A549 (cell line): ENCODE data around the gene FXYD2. TPM values are rescaled to one million over a fixed set of nuclear protein-coding genes. Genes with fewer than 3 reads are reported as not detected.

Source experiments
- ATAC-seq, 2 experiments: fragments of 200-7000 bp in 1 of 2; fragments of >200 bp in 1 of 2; cut with Nextera tagmentation in 1 of 2; cut with Tn5 transposase in 1 of 2; 3 replicates each; pipeline versions ENCODE4 v1.8.0 to v1.9.1; 2018 to 2020; ENCODE audit warnings: mild to moderate bottlenecking in 1 of 2, moderate library complexity in 1 of 2
- CTCF ChIA-PET: fragments of 300-600 bp; sonication (Branson Sonifier 250); formaldehyde crosslinking; extraction: SDS; loops from one replicate; lab custom pipeline; 2021; ENCODE audit warnings: antibody characterized with exemption, inconsistent platforms; lab: Yijun Ruan, JAX
- POLR2A ChIA-PET: fragments of 350-600 bp; formaldehyde crosslinking; extraction: SDS; loops from one replicate; lab custom pipeline; 2021; ENCODE audit warnings: antibody characterized with exemption, inconsistent platforms; lab: Yijun Ruan, JAX
- DNase-seq, 2 experiments: peaks; one replicate each; pipeline versions ENCODE4 v3.0.0 to v3.0.0-alpha.2; 2011 to 2016; ENCODE audit warnings: low read depth in 1 of 2, low spot score in 1 of 2
- FAIRE-seq: peaks from 2 replicates; lab custom pipeline; 2011; peaks lifted over from hg19 to GRCh38; lab: Jason Lieb, UNC
- H3K27ac ChIP-seq, 2 experiments: fragments of >200 bp; sonication (Bioruptor Twin); formaldehyde crosslinking; 3 replicates each; pipeline ENCODE4 v1.5.1; 2016 to 2017
- H3K4me1 ChIP-seq: fragments of >200 bp; sonication (Bioruptor Twin); formaldehyde crosslinking; 3 replicates; pipeline ENCODE4 v1.6.1; 2016
- H3K4me2 ChIP-seq: fragments of >200 bp; sonication (Bioruptor Twin); formaldehyde crosslinking; 3 replicates; pipeline ENCODE4 v1.6.1; 2016
- H3K4me3 ChIP-seq: fragments of >200 bp; sonication (Bioruptor Twin); formaldehyde crosslinking; 3 replicates; pipeline ENCODE4 v1.5.1; 2016
- H3K9me3 ChIP-seq: fragments of >200 bp; sonication (Bioruptor Twin); formaldehyde crosslinking; 3 replicates; pipeline ENCODE4 v1.6.1; 2016
- BCL3 ChIP-seq: fragments of >200 bp; sonication (Bioruptor Twin); formaldehyde crosslinking; IDR thresholded peaks from 3 replicates; pipeline ENCODE4 v1.6.1; 2016
- CHD2 ChIP-seq: fragments of 150-350 bp; IDR thresholded peaks from 2 replicates; pipeline ENCODE4 v1.6.1; 2014; ENCODE audit warnings: low read length; ENCODE audit not compliant: partially characterized antibody
- E2F6 ChIP-seq: IDR thresholded peaks from 2 replicates; pipeline ENCODE4 v1.6.1; 2012; ENCODE audit warnings: low read depth, borderline replicate concordance
- EHMT2 ChIP-seq: fragments of 200-600 bp; sonication (generic); IDR thresholded peaks from 2 replicates; pipeline ENCODE4 v1.6.1; 2016; ENCODE audit warnings: antibody characterized with exemption, low read depth, mild to moderate bottlenecking, moderate library complexity
- EP300 ChIP-seq, 2 experiments: fragments of >200 bp; sonication (Bioruptor Twin); formaldehyde crosslinking; IDR thresholded peaks; 2 replicates in 1 of 2; 3 replicates in 1 of 2; pipeline ENCODE4 v1.6.1; 2016 to 2017
- ESRRA ChIP-seq: fragments of 150-350 bp; IDR thresholded peaks from 2 replicates; pipeline ENCODE4 v1.6.1; 2014; ENCODE audit warnings: mild to moderate bottlenecking, low read length, borderline replicate concordance
- FOSL2 ChIP-seq, 2 experiments: fragments of 450-650 bp in 1 of 2; fragments of >200 bp in 1 of 2; sonication (Bioruptor Twin) in 1 of 2; formaldehyde crosslinking; IDR thresholded peaks; 2 replicates each; pipeline versions ENCODE4 v1.5.0 to v1.6.1; 2016 to 2020; ENCODE audit warnings: mild to moderate bottlenecking in 1 of 2, moderate library complexity in 1 of 2
- GATA3 ChIP-seq: IDR thresholded peaks from 2 replicates; pipeline ENCODE4 v1.6.1; 2012; ENCODE audit warnings: borderline replicate concordance
- HDAC2 ChIP-seq: fragments of 200-600 bp; sonication (generic); IDR thresholded peaks from 2 replicates; pipeline ENCODE4 v1.6.1; 2016
- HES2 ChIP-seq: fragments of >200 bp; sonication (Bioruptor Twin); formaldehyde crosslinking; IDR thresholded peaks from 2 replicates; pipeline ENCODE4 v1.6.1; 2016
- HMGXB4 ChIP-seq: fragments of 250-450 bp; sonication (Bioruptor Pico); IDR thresholded peaks from 2 replicates; pipeline ENCODE4 v1.5.0; 2021; ENCODE audit warnings: mild to moderate bottlenecking, moderate library complexity, borderline replicate concordance
- HOXA7 ChIP-seq: fragments of 250-450 bp; sonication (Bioruptor Pico); IDR thresholded peaks from 2 replicates; pipeline ENCODE4 v1.5.0; 2020; ENCODE audit warnings: mild to moderate bottlenecking, moderate library complexity
- HOXB13 ChIP-seq: fragments of 250-450 bp; sonication (Bioruptor Pico); IDR thresholded peaks from 2 replicates; pipeline ENCODE4 v1.5.0; 2020; ENCODE audit warnings: low read depth, mild to moderate bottlenecking, moderate library complexity
- HOXB5 ChIP-seq: fragments of 250-450 bp; sonication (Bioruptor Pico); IDR thresholded peaks from 2 replicates; pipeline ENCODE4 v1.5.0; 2020; ENCODE audit warnings: mild to moderate bottlenecking, moderate library complexity
- MYC ChIP-seq: IDR thresholded peaks from 2 replicates; pipeline ENCODE4 v1.6.1; 2012; ENCODE audit warnings: mild to moderate bottlenecking, inconsistent platforms, low read length, improper control_type of control experiment, borderline replicate concordance
- PHF8 ChIP-seq: fragments of 200-600 bp; sonication (generic); IDR thresholded peaks from 2 replicates; pipeline ENCODE4 v1.6.1; 2016; ENCODE audit warnings: low read depth, mild to moderate bottlenecking, antibody characterized with exemption, moderate library complexity, borderline replicate concordance
- POLR2A ChIP-seq: IDR thresholded peaks from 2 replicates; pipeline ENCODE4 v1.6.1; 2012; ENCODE audit warnings: mild to moderate bottlenecking, low read length
- RAD21 ChIP-seq, 2 experiments: fragments of >200 bp in 1 of 2; sonication (Bioruptor Twin) in 1 of 2; formaldehyde crosslinking in 1 of 2; IDR thresholded peaks in 1 of 2; conservative IDR thresholded peaks in 1 of 2; 2 replicates in 1 of 2; 3 replicates in 1 of 2; pipeline ENCODE4 v1.6.1; 2012 to 2018; ENCODE audit warnings: inconsistent platforms in 1 of 2
- SREBF2 ChIP-seq: fragments of 450-650 bp; IDR thresholded peaks from 2 replicates; pipeline ENCODE4 v1.6.1; 2014; ENCODE audit warnings: mild to moderate bottlenecking, moderate library complexity
- TP53 ChIP-seq: fragments of 250-450 bp; sonication (Bioruptor Pico); IDR thresholded peaks from 2 replicates; pipeline ENCODE4 v1.5.0; 2021; ENCODE audit warnings: mild to moderate bottlenecking, moderate library complexity
- ZC3H11A ChIP-seq: fragments of 450-650 bp; IDR thresholded peaks from 2 replicates; pipeline ENCODE4 v1.6.1; 2014; ENCODE audit warnings: antibody characterized with exemption, mild to moderate bottlenecking
- ZNF302 ChIP-seq: fragments of 250-450 bp; sonication (Bioruptor Pico); IDR thresholded peaks from 2 replicates; pipeline ENCODE4 v1.9.0; 2021; ENCODE audit warnings: inconsistent platforms, mild to moderate bottlenecking, moderate library complexity
- WGBS: methylation state at CpG from one replicate; pipeline ENCODE4 v1.1.6; 2017; ENCODE audit errors: missing lambda C conversion rate; 5-methylcytosine and 5-hydroxymethylcytosine counted together
- polyA plus RNA-seq, 4 experiments: library from polyadenylated mRNA; depleted of rRNA in 3 of 4; stranded (reverse); fragments of >200 nt; fragmentation: RNase III in 1 of 4; extraction: RNeasy Plus Mini Kit Qiagen cat#74134 plus additional on column Dnase treatment in 1 of 4; gene quantifications; 2 replicates in 3 of 4; 3 replicates in 1 of 4; pipeline ENCODE4 v1.2.3, GENCODE V29; 2011 to 2017
- TF ChIP-seq, protein P1 (sequence below): fragments of 250-450 bp; sonication (Bioruptor Pico); IDR thresholded peaks from 2 replicates; pipeline ENCODE4 v1.5.0; 2020; ENCODE audit warnings: low read depth, mild to moderate bottlenecking, moderate library complexity

FXYD2 gene
- polyA plus RNA-seq, 2 of the 4 experiments (the other 2 are of a cell fraction): 25.9 to 55.6 TPM

GRCh38 chr11:117832511-117832910, 8.0 kb upstream of the FXYD2 start (continued):
- TF ChIP-seq ZNF302 (no peak), BCL3 (no peak), POLR2A (no peak)
- TF ChIP-seq, protein P1, sequence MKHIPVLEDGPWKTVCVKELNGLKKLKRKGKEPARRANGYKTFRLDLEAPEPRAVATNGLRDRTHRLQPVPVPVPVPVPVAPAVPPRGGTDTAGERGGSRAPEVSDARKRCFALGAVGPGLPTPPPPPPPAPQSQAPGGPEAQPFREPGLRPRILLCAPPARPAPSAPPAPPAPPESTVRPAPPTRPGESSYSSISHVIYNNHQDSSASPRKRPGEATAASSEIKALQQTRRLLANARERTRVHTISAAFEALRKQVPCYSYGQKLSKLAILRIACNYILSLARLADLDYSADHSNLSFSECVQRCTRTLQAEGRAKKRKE (CRISPR knock-in tag): no peak

DNA sequence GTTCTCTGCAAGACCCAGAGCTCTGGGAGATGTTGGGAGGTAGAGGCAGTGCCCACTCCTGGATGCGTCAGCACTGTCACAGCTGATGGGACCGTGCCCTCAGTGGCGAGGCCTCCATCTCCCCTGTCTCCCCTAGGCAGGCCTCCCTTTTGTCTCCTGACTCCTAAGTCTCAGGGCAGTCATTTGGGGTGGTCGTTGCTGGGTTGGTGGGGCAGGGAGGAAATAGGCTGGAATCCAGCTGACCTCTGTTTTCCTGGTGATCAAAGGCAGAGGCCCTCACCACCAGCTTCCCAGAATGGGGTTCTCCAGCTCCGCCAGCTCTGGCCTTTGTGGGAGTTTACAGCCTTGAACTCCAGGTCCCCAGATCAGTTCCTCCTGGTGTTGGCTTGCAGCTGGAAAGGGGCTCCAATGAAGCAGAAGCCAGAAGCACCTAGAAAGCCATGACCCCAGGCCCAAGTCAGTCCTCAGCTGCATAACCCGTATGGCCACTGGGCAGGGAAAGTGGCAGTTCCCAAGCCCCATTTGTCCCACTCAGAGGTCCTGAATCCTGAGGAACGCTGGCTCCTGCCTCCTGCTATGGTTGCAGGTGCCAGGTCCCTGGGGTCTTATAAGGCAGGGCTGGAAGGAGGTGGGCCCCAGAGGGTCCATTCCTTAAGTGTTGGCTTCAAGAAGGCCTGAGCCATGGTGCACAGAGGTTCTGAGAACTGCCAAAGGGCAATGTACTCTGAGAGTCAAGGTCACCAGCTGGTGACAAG, 7.3 kb upstream of the FXYD2 start:
- no peak for ATAC-seq
- Histone ChIP-seq H3K4me1 (peaks cover 30% of the 10 kb centered on the region), H3K4me3 (no peak overlapping the region), H3K9me3 (no peaks in the 10 kb centered on the region), H3K27ac (no peak overlapping the region), H3K4me2 (no peak overlapping the region)
- TF ChIP-seq FOSL2 (IDR thresholded peaks at IDR 0.05) (no peak), FOSL2 (CRISPR knock-in tag; IDR thresholded peaks at IDR 0.05) (no peak), ESRRA (no peak), E2F6 (no peak), HOXA7 (no peak), EP300 (IDR thresholded peaks at IDR 0.05) (no peak), HES2 (no peak), TP53 (CRISPR knock-in tag) (no peak), EHMT2 (no peak), PHF8 (no peak), HDAC2 (no peak), ZNF302 (no peak), SREBF2 (no peak), CHD2 (no peak), HOXB5 (CRISPR knock-in tag) (no peak), MYC (no peak), GATA3 (no peak), HOXB13 (no peak), HMGXB4 (no peak), ZC3H11A (no peak), RAD21 (conservative IDR thresholded peaks at IDR 0.05 in 1 of 2, IDR thresholded peaks at IDR 0.05 in 1 of 2) (no peak)
- POLR2A ChIA-PET: no interaction called here
- WGBS: 72% methylated on average over 7 of the region's 7 CpGs
- CTCF ChIA-PET: interaction anchor here (0.8 to 5.0 kb wide), 8 partner anchors 12 to 406 kb away, joined by 3 to 37 read pairs (median 8); no protein-coding TSS in a partner anchor
- FAIRE-seq: no peak
- DNase-seq: no peak
